Activated T-helper 1 cell treated with anti-CD3 and anti-CD28 coated beads, Interleukin-12 subunit alpha, Interleukin-12 subunit beta, Interleukin-2, Interleukin-4 antibody, amounts not matched to agents 30 ng/mL and 10 ng/mL and 1 ng/mL, durations not matched to agents 14 hours and 24 hours and 36 hours (primary cell): ENCODE results near the gene PRSS53. TPM values are rescaled to one million over a fixed set of nuclear protein-coding genes. Genes with fewer than 3 reads are reported as not detected.
A peak's percentile ranks its signal among the peaks of the same experiment; 100 is the strongest.

ENCODE experiments used
- DNase-seq: peaks from one replicate; pipeline ENCODE4 v3.0.0; 2021; ENCODE audit warnings: low spot score
- H3K27ac Mint-ChIP-seq: one replicate; pipeline ENCODE4 v1.8.0; 2021; ENCODE audit warnings: mild to moderate bottlenecking, mixed read lengths
- H3K27me3 Mint-ChIP-seq: one replicate; pipeline ENCODE4 v1.8.0; 2022; ENCODE audit warnings: mild to moderate bottlenecking, moderate library complexity, mixed read lengths; ENCODE audit not compliant: insufficient read depth
- H3K36me3 Mint-ChIP-seq: one replicate; pipeline ENCODE4 v1.8.0; 2021; ENCODE audit warnings: low read depth, mixed read lengths
- H3K4me1 Mint-ChIP-seq: one replicate; pipeline ENCODE4 v1.8.0; 2021; ENCODE audit warnings: low read depth, mixed read lengths
- H3K4me3 Mint-ChIP-seq: one replicate; pipeline ENCODE4 v1.8.0; 2021; ENCODE audit warnings: mild to moderate bottlenecking, moderate library complexity, mixed read lengths
- H3K9me3 Mint-ChIP-seq: one replicate; pipeline ENCODE4 v1.8.0; 2021; ENCODE audit warnings: mixed read lengths
- intact Hi-C: fragments of 100-400 bp; cut with micrococcal nuclease; formaldehyde crosslinking; loops from one replicate; pipeline ENCODE4 v1.15.1; 2024
- total RNA-seq: library from RNA; stranded (reverse); gene quantifications from 2 replicates; pipeline ENCODE4 v1.2.3, GENCODE V29; 2022

Gene PRSS53
- total RNA-seq, 1 donor from 2014 or later: 3.1 TPM

- Mint-ChIP-seq H3K4me3 (no peak overlapping the region), H3K36me3 (peaks cover 24% of the 10 kb centered on the region), H3K27me3 (no peaks in the 10 kb centered on the region), H3K4me1 (peaks cover 33% of the 10 kb centered on the region), H3K9me3 (no peaks in the 10 kb centered on the region), H3K27ac (no peak overlapping the region)
- DNase-seq: no peak
- intact Hi-C loops: no loop called here
These were observed 27.5 kb downstream of the PRSS53 start for GRCh38 chr16:31061126-31061812.

- no peak overlapping the region for H3K4me3 Mint-ChIP-seq
- no peaks in the 10 kb centered on the region for H3K27me3 Mint-ChIP-seq
- H3K36me3 Mint-ChIP-seq: peaks cover 11% of the 10 kb centered on the region
- H3K27ac Mint-ChIP-seq: no peak overlapping the region
- H3K4me1 Mint-ChIP-seq: peaks cover 10% of the 10 kb centered on the region
- DNase-seq: no peak
- H3K9me3 Mint-ChIP-seq: no peaks in the 10 kb centered on the region
- intact Hi-C loops: no loop called here
These were observed 33.1 kb downstream of the PRSS53 start for GRCh38 chr16:31055613-31056012.

GRCh38 chr16:31052114-31052513 is 36.6 kb downstream of the PRSS53 start:
- no peaks in the 10 kb centered on the region for H3K9me3 Mint-ChIP-seq
- no peaks in the 10 kb centered on the region for H3K27me3 Mint-ChIP-seq
- H3K27ac Mint-ChIP-seq: no peak overlapping the region
- H3K4me3 Mint-ChIP-seq: no peak overlapping the region
- no peak for DNase-seq
- intact Hi-C loops: no loop called here
- H3K4me1 Mint-ChIP-seq: peaks cover 10% of the 10 kb centered on the region
- H3K36me3 Mint-ChIP-seq: peaks cover 3% of the 10 kb centered on the region

GRCh38 chr16:31050280-31051030 is 38.3 kb downstream of the PRSS53 start:
- peaks cover 3% of the 10 kb centered on the region for H3K36me3 Mint-ChIP-seq
- H3K27ac Mint-ChIP-seq: no peak overlapping the region
- no peaks in the 10 kb centered on the region for H3K9me3 Mint-ChIP-seq
- intact Hi-C loops: no loop called here
- H3K4me3 Mint-ChIP-seq: no peak overlapping the region
- peaks cover 10% of the 10 kb centered on the region for H3K4me1 Mint-ChIP-seq
- DNase-seq: no peak
- no peaks in the 10 kb centered on the region for H3K27me3 Mint-ChIP-seq

- Mint-ChIP-seq H3K27me3 (no peaks in the 10 kb centered on the region), H3K4me1 (no peaks in the 10 kb centered on the region), H3K9me3 (no peaks in the 10 kb centered on the region), H3K27ac (no peak overlapping the region), H3K4me3 (no peak overlapping the region), H3K36me3 (peaks cover 11% of the 10 kb centered on the region)
- intact Hi-C loops: no loop called here
- no peak for DNase-seq
These were observed 44.8 kb downstream of the PRSS53 start for GRCh38 chr16:31043898-31044481.

- H3K4me3 Mint-ChIP-seq: no peak overlapping the region
- intact Hi-C loops: no loop called here
- DNase-seq: no peak
- H3K27me3 Mint-ChIP-seq: no peaks in the 10 kb centered on the region
- no peak overlapping the region for H3K27ac Mint-ChIP-seq
- peaks cover 17% of the 10 kb centered on the region for H3K36me3 Mint-ChIP-seq
- no peaks in the 10 kb centered on the region for H3K9me3 Mint-ChIP-seq
- H3K4me1 Mint-ChIP-seq: no peaks in the 10 kb centered on the region
These were observed 45.4 kb downstream of the PRSS53 start for GRCh38 chr16:31043352-31043751.

GRCh38 chr16:31042866-31043265 is 45.9 kb downstream of the PRSS53 start:
- DNase-seq: no peak
- no peaks in the 10 kb centered on the region for H3K9me3 Mint-ChIP-seq
- no peak overlapping the region for H3K4me3 Mint-ChIP-seq
- intact Hi-C loops: no loop called here
- H3K27me3 Mint-ChIP-seq: no peaks in the 10 kb centered on the region
- H3K4me1 Mint-ChIP-seq: no peaks in the 10 kb centered on the region
- H3K36me3 Mint-ChIP-seq: peaks cover 17% of the 10 kb centered on the region
- H3K27ac Mint-ChIP-seq: no peak overlapping the region

GRCh38 chr16:31038993-31039392 is 49.8 kb downstream of the PRSS53 start:
- Mint-ChIP-seq H3K9me3 (no peaks in the 10 kb centered on the region), H3K4me3 (no peak overlapping the region), H3K36me3 (peaks cover 33% of the 10 kb centered on the region), H3K27me3 (no peaks in the 10 kb centered on the region), H3K4me1 (peaks cover 11% of the 10 kb centered on the region), H3K27ac (no peak overlapping the region)
- intact Hi-C loops: no loop called here
- no peak for DNase-seq

GRCh38 chr16:31036691-31037090 is 52.1 kb downstream of the PRSS53 start:
- H3K4me1 Mint-ChIP-seq: peaks cover 22% of the 10 kb centered on the region
- intact Hi-C loops: no loop called here
- H3K27me3 Mint-ChIP-seq: no peaks in the 10 kb centered on the region

GRCh38 chr16:31033709-31034492 is 54.8 kb downstream of the PRSS53 start:
- Mint-ChIP-seq H3K36me3 (peaks cover 25% of the 10 kb centered on the region), H3K27ac (peak overlapping the region; percentile 92), H3K27me3 (no peaks in the 10 kb centered on the region), H3K4me1 (peaks cover 24% of the 10 kb centered on the region), H3K4me3 (peak overlapping the region; percentile 95), H3K9me3 (no peaks in the 10 kb centered on the region)
- intact Hi-C loops: loop anchor here (1.0 to 2.0 kb wide), 14 partner anchors 37 to 835 kb away; partner anchors contain the start of genes ARMC5, KAT8, PHKG2 and SETD1A
- peak; percentile 83 for DNase-seq

More at GRCh38 chr16:31036691-31037090, 52.1 kb downstream of the PRSS53 start:
- H3K4me3 Mint-ChIP-seq: no peak overlapping the region
- peaks cover 33% of the 10 kb centered on the region for H3K36me3 Mint-ChIP-seq
- H3K9me3 Mint-ChIP-seq: no peaks in the 10 kb centered on the region
- peak overlapping the region; percentile 63 for H3K27ac Mint-ChIP-seq
- no peak for DNase-seq
